ENCODE results near the gene AURKA.
A peak's percentile ranks its signal among the peaks of the same experiment; 100 is the strongest.

AURKA gene

DNA sequence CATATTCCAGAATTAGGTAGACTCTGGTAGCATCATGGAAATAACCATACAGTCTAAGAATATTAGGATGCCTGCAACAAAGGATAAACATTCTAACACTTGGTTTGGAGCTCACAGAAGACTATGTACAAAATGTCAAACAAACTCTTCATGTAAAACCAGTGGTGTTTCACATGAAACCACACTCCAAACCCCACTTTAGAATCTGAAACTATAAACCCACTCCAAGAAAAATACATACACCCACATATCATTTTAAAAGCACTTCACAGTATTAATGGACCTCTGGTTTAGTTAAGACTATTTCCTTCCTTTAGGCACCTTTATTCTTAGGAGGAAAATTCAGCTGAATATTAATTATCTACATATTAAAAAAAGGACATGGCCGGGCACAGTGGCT lies 10.5 kb downstream of the AURKA start:
- Histone ChIP-seq H3K4me3 (ENCODE audit: low read depth in 1 of 2, low read length in 1 of 2) (no peak overlapping the region), H3K4me1 (ENCODE audit: control insufficient read depth in 1 of 2, insufficient read depth in 1 of 2, low read depth in 1 of 2, low read length in 1 of 2) (peaks cover 0 to 8% of the 10 kb centered on the region in 2 experiments), H3K9me3 (no peaks in the 10 kb centered on the region), H3K27me3 (no peaks in the 10 kb centered on the region), H3K27ac (no peak overlapping the region), H3K36me3 (peaks cover 39% of the 10 kb centered on the region)
- TF ChIP-seq, protein P1, sequence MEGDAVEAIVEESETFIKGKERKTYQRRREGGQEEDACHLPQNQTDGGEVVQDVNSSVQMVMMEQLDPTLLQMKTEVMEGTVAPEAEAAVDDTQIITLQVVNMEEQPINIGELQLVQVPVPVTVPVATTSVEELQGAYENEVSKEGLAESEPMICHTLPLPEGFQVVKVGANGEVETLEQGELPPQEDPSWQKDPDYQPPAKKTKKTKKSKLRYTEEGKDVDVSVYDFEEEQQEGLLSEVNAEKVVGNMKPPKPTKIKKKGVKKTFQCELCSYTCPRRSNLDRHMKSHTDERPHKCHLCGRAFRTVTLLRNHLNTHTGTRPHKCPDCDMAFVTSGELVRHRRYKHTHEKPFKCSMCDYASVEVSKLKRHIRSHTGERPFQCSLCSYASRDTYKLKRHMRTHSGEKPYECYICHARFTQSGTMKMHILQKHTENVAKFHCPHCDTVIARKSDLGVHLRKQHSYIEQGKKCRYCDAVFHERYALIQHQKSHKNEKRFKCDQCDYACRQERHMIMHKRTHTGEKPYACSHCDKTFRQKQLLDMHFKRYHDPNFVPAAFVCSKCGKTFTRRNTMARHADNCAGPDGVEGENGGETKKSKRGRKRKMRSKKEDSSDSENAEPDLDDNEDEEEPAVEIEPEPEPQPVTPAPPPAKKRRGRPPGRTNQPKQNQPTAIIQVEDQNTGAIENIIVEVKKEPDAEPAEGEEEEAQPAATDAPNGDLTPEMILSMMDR (IDR thresholded peaks at IDR 0.05), result no peak

DNA sequence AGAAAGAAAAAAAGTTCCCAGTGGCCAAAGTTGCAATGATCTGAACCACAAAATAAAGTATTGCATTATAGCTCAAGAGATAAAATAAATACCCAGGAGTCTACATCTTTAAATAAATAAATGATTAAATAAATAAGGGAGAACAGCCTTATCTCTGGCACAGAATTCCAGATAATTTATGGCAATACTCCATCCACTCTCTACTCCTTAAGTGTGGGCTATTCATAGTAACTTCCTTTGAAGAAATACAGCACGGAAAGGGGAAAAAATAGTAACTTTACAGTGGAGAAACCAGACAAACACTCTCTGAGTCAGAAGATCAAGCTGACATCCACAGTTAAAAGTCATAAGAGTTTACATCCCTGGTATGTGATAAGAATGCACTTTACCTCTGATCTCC lies 11.6 kb downstream of the AURKA start:
- no peak overlapping the region for H3K27ac ChIP-seq

DNA sequence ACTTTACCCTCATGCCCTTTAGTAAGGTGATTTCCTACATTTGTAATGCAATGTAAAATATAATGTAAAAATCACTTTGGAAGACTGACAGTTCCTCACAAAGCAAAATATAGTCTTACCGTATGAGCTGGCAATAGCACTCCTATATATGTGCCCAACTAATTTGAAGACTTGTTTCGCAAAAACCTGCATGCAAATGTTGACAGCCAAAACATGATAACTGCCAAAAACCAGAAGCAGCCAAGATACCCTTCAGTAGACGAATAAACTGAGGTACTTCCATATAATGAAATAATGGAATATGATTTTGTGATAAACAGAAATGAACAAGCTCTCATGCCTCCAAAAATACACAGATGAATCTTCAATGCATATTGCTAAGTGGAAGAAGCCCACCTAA lies 13.6 kb downstream of the AURKA start:
- peaks cover 13% of the 10 kb centered on the region for H3K36me3 ChIP-seq
- no peaks in the 10 kb centered on the region for H3K9me3 ChIP-seq
- no peak overlapping the region for H3K4me3 ChIP-seq (ENCODE audit: low read depth in 1 of 2, low read length in 1 of 2)
- no peaks in the 10 kb centered on the region for H3K27me3 ChIP-seq
- H3K4me1 ChIP-seq (ENCODE audit: control insufficient read depth in 1 of 2, insufficient read depth in 1 of 2, low read depth in 1 of 2, low read length in 1 of 2), result peaks cover 8 to 35% of the 10 kb centered on the region in 2 experiments
- TF ChIP-seq, protein P1 (IDR thresholded peaks at IDR 0.05), result no peak
- H3K27ac ChIP-seq, result no peak overlapping the region

More for the DNA sequence above, 11.6 kb downstream of the AURKA start:
- TF ChIP-seq, protein P1 (IDR thresholded peaks at IDR 0.05), result no peak
- Histone ChIP-seq H3K4me3 (ENCODE audit: low read depth in 1 of 2, low read length in 1 of 2) (no peak overlapping the region), H3K27me3 (no peaks in the 10 kb centered on the region), H3K9me3 (no peaks in the 10 kb centered on the region), H3K36me3 (peaks cover 28% of the 10 kb centered on the region), H3K4me1 (ENCODE audit: control insufficient read depth in 1 of 2, insufficient read depth in 1 of 2, low read depth in 1 of 2, low read length in 1 of 2) (peaks cover 0 to 19% of the 10 kb centered on the region in 2 experiments)

DNA sequence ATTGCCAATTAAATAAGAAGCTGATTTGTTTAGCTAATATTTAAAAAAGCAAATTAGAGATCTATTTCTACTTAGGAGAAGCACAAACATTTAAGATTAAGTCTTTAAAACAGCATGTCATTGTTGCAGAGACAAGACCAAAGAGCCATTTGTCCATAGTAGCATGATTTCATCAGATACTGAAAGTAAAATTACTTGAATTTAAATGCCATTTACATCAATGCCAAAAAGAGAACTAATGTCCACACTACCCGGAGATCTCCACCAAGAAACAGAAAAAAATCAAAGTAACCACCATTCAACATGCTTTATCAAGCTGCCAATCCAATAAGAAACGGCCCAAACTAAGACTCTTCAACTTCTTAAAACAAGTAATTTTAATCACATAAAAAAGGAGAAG lies 15.7 kb downstream of the AURKA start:
- Histone ChIP-seq H3K4me3 (ENCODE audit: low read depth in 1 of 2, low read length in 1 of 2) (no peak overlapping the region), H3K9me3 (no peaks in the 10 kb centered on the region), H3K36me3 (peaks cover 3% of the 10 kb centered on the region), H3K27ac (peak overlapping the region; percentile 65), H3K27me3 (no peaks in the 10 kb centered on the region), H3K4me1 (ENCODE audit: control insufficient read depth in 1 of 2, insufficient read depth in 1 of 2, low read depth in 1 of 2, low read length in 1 of 2) (peaks cover 8 to 38% of the 10 kb centered on the region in 2 experiments)
- TF ChIP-seq, protein P1 (IDR thresholded peaks at IDR 0.05), result no peak

GRCh38 chr20:56373942-56374341 lies 18.1 kb downstream of the AURKA start:
- peaks cover 8 to 38% of the 10 kb centered on the region in 2 experiments for H3K4me1 ChIP-seq (ENCODE audit: control insufficient read depth in 1 of 2, insufficient read depth in 1 of 2, low read depth in 1 of 2, low read length in 1 of 2)
- peaks cover 25% of the 10 kb centered on the region for H3K36me3 ChIP-seq
- peak overlapping the region; percentile 83 for H3K27ac ChIP-seq
- no peaks in the 10 kb centered on the region for H3K27me3 ChIP-seq
- H3K4me3 ChIP-seq (ENCODE audit: low read depth in 1 of 2, low read length in 1 of 2), result peak overlapping the region in 1 of 2 experiments; percentile 18
- TF ChIP-seq, protein P1 (IDR thresholded peaks at IDR 0.05), result no peak
- no peaks in the 10 kb centered on the region for H3K9me3 ChIP-seq

DNA sequence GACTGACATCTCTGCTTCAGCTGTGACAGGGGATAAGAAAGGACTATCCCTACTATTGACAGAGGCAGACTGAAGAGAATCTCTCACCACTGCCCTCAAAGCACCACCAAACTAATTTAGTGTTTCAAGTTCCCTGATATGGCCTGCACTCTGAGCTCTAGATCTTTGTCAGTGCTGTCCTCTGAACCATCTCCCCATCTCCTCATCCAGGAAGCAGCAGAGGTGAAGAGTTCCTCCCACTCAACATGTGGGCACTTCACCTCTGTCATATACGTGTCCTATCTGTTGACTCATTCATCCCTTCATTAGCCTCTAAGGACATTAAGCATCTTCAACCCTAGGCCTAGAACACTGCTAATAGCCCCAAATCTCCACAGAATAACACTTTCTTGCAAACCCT lies 19.2 kb downstream of the AURKA start:
- H3K4me3 ChIP-seq (ENCODE audit: low read depth in 1 of 2, low read length in 1 of 2), result no peak overlapping the region
- peaks cover 8 to 38% of the 10 kb centered on the region in 2 experiments for H3K4me1 ChIP-seq (ENCODE audit: control insufficient read depth in 1 of 2, insufficient read depth in 1 of 2, low read depth in 1 of 2, low read length in 1 of 2)
- peaks cover 31% of the 10 kb centered on the region for H3K36me3 ChIP-seq
- peak overlapping the region; percentile 83 for H3K27ac ChIP-seq
- H3K9me3 ChIP-seq, result no peaks in the 10 kb centered on the region
- TF ChIP-seq, protein P1 (IDR thresholded peaks at IDR 0.05), result no peak
- H3K27me3 ChIP-seq, result no peaks in the 10 kb centered on the region
